Choroid plexus epithelial cell (primary cell): Measurements from ENCODE around the gene ZNHIT2.
A peak's percentile ranks its signal among the peaks of the same experiment; 100 is the strongest.

ENCODE experiments used
- DNase-seq: peaks from one replicate; pipeline ENCODE4 v3.0.0-alpha.2; 2010; ENCODE audit warnings: low read depth
- H3K4me3 ChIP-seq: 2 replicates; pipeline ENCODE4 v1.5.1; 2011; ENCODE audit warnings: low read depth, mild to moderate bottlenecking, control low read depth, low read length, moderate library complexity
- TF ChIP-seq, protein P1 (sequence below): conservative IDR thresholded peaks from 2 replicates; pipeline ENCODE4 v1.5.1; 2011; ENCODE audit warnings: low read depth, mild to moderate bottlenecking, control low read depth, inconsistent platforms, low read length, moderate library complexity

Gene ZNHIT2

GRCh38 chr11:65118097-65118837 is 766 bp upstream of the ZNHIT2 start:
- no peak for DNase-seq
- no peak overlapping the region for H3K4me3 ChIP-seq
- TF ChIP-seq, protein P1, sequence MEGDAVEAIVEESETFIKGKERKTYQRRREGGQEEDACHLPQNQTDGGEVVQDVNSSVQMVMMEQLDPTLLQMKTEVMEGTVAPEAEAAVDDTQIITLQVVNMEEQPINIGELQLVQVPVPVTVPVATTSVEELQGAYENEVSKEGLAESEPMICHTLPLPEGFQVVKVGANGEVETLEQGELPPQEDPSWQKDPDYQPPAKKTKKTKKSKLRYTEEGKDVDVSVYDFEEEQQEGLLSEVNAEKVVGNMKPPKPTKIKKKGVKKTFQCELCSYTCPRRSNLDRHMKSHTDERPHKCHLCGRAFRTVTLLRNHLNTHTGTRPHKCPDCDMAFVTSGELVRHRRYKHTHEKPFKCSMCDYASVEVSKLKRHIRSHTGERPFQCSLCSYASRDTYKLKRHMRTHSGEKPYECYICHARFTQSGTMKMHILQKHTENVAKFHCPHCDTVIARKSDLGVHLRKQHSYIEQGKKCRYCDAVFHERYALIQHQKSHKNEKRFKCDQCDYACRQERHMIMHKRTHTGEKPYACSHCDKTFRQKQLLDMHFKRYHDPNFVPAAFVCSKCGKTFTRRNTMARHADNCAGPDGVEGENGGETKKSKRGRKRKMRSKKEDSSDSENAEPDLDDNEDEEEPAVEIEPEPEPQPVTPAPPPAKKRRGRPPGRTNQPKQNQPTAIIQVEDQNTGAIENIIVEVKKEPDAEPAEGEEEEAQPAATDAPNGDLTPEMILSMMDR = no peak

- peak overlapping the region; percentile 94 for H3K4me3 ChIP-seq
- DNase-seq = peak; percentile 65
- TF ChIP-seq, protein P1 = no peak
Measured at GRCh38 chr11:65116370-65117205, 913 bp downstream of the ZNHIT2 start.

DNA sequence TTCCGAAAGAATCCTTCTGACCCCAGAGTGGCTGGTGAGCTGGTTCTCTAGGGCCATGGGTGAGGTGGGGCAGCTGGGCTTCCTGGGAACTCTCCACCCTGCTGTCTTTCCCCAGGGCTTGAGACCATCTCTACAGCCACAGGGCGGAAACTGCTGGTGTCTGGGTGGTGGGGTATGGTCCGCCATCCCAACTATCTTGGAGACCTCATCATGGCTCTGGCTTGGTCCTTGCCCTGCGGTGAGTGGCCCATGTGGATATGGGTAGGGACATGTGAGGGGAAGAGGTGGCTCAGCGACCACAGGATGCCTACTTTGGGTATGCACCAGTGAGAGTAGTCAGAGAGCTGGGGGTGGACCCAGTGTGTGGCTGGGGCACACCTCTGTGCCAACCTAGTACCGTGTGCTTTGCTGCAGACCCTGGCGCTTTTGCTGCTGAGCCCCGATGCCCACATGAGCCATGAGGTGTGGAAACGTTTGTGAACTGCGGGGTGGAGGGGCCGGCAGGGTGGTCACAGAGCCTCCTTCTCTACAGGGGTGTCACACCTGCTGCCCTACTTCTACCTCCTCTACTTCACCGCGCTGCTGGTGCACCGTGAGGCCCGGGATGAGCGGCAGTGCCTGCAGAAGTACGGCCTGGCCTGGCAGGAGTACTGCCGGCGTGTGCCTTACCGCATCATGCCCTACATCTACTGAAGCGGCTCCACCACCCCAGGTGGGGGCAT is 2.0 kb downstream of the ZNHIT2 start:
- H3K4me3 ChIP-seq = no peak overlapping the region
- DNase-seq = no peak
- TF ChIP-seq, protein P1 = no peak

DNA sequence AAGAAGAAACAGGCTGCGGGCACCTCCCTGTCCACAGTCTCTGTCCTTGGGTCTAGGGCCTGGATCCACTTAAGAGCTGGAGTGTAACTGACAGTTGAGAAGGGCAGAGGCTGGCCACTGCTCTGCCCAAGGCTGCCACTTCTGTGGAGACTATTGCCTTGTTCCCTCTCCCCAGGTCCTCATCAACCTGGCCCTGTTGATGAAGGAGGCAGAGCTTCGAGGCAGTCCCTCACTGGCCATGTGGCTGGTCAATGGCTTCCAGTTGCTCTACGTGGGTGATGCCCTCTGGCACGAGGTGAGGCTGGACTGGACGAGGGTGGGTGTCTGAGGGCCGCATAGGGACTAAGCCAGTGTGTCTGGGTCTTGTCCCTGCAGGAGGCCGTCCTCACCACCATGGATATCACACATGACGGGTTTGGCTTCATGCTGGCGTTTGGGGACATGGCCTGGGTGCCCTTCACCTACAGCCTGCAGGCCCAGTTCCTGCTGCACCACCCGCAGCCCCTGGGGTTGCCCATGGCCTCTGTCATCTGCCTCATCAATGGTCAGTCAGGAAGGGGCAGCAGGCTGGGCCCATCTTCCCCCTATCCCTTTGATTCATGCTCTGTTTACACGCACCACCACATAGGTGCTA is 2.8 kb downstream of the ZNHIT2 start:
- TF ChIP-seq, protein P1 = no peak
- no peak overlapping the region for H3K4me3 ChIP-seq
- DNase-seq = no peak

DNA sequence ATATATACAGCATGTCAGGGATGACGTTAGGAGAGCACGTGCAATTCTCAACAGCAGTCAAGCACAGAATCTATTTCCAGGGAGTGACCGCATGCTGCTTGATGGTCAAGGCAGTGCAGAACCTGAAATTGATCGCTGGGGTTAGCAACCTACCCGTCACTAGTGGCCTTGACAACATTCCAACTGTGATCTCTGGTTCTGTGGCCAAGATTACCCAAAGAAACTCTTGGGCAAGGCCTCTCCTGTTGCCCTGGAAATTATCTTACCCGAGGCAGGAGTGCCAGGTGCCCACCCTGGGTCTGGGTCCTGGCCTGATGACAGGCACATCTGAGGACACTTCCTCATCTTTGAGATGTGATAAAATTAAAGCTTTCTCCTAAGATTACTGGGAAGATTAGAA is 3.7 kb downstream of the ZNHIT2 start:
- TF ChIP-seq, protein P1 = no peak
- H3K4me3 ChIP-seq = no peak overlapping the region
- DNase-seq = no peak

- H3K4me3 ChIP-seq = peak overlapping the region; percentile 54
- DNase-seq = no peak
- TF ChIP-seq, protein P1 = no peak
Measured at GRCh38 chr11:65113361-65113756, 4.1 kb downstream of the ZNHIT2 start.
